Stimulated activated CD8-positive, alpha-beta memory T cell treated with anti-CD3 and anti-CD28 coated beads, Interleukin-12 subunit alpha, Interleukin-12 subunit beta, amount 100 ng/mL, for 24 hours (primary cell): ENCODE measurements around the gene EAF1.
"Not testable (repeated sequence)": the region's sequence is repeated elsewhere in the genome, so short reads cannot be mapped to it uniquely, and the experiment has no call there.

ENCODE experiments used
- DNase-seq: peaks from one replicate; pipeline ENCODE4 v3.0.0-alpha.2; 2020; ENCODE audit errors: extremely low read depth

The EAF1 gene

DNA sequence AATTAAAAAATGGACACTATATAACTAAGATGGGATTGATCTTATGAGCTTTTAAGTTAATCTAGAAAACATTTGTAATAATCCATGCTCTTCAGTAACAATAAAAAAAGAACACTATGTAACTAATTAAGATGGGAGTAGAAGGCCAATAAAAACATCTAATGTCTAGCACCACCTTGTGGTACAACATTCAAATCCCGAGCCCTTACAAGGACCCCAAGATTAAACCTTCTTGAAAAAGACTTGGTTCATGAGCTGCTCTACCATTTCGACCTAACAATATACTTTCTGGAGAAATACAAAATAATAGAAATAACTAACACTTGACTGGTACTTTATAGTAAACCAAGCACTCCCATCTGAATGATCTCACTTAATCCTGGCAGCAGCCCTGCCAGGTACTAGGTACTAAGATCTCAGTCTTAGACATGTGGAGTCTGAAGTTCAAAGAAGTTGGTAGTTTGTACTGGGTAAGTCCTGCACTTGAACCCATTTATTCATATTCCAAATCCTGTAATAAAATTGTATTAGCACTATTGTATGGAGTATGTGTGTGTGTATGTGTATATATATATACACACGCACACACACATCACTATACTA is 21.8 kb upstream of the EAF1 start:
- DNase-seq, result no peak

DNA sequence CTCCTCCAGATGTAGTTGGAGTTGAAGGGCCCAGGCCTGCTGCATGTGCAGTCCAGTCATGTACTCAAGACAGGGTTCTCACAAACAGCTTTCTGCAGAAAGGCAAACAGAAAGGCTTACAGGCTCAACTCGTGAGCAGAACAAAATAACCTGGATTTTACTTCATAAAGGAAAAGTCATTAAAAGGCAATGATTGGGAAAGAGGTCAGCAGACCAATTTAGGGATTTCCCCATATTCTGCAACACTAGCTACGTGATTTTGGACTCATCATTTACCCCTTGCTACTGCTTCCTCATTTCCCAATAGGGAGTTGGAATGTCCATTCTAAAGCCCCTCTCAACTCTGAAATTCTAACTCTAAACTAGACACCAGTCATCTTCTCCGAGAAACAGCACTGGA is 18.2 kb upstream of the EAF1 start:
- no peak for DNase-seq

DNA sequence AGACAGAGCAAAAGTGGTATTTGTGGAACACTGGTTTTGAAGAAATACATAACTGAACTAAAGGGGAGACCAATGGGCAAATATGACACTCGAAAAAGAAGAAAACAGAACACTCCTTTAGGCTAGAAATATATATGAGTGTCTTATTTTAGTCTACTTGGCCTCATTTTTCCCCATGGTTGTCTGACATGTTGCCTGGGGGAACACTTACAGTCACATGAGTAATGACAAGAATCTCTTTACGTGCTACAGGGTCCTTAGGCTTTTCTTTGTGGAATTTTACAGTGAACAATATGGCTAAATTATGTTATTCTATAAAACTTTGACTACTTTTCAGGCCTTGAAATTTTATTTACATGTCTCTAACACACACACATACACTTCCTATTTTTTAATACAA is 17.6 kb upstream of the EAF1 start:
- DNase-seq, result no peak

DNA sequence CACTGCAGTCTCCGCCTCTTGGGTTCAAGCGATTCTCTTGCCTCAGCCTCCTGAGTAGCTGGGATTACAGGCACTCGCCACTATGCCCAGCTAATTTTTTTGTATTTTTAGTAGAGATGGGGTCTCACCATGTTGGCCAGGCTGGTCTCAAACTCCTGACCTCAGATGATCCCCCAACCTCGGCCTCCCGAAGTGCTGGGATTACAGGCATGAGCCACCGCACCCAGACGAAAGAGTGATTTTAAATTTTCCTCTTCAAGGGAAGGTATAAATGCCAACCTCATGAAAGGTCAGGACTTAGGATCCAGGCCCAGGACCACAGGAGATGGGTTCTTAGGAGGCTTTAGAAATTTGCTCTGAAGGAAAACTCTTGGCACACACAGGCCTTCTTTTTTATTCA is 16.4 kb upstream of the EAF1 start:
- DNase-seq, result not testable (repeated sequence)

DNA sequence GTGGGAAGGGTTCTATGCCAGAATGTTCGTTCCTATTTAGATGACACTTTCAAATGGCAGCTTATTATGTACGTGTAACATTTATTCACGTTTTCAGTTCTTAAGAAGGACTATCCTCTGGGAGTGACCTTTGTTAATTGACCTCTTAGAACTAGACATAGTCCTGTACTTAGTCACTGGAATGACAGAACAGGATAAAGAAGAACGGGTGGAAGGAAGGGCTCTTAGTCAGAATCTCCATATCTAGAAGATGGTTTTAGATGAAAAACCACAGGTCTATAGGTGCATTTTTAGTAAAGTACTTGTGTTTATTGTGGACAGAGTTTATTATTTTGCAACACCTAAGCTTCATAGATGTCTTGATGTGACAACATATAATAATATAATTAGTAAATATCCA is 6.5 kb upstream of the EAF1 start:
- DNase-seq, result no peak

DNA sequence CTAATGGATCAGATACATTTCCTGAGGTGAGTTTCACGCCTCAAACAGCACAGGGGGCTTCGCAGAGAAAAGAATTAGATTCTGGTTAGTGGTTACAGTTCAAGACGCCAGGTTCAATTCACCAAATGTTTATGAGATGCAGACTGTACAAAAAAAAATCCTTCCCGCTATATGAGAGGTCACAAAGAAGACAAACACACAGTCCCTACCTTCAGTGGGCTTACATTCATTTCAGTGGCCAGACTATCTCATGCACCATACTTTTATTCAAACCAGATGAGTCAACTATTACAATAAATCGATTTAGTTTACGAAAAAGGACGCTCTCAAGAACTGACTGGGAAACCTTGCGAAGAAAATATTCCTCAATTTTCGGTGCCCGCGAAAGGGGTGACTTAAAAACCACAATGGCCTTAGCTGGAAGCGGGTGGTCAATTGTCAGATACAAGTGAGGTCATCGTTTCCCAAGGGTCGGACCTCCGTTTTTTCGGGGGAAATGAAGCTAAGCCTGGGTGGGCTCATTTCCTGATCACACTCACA is 749 bp upstream of the EAF1 start:
- no peak for DNase-seq

DNA sequence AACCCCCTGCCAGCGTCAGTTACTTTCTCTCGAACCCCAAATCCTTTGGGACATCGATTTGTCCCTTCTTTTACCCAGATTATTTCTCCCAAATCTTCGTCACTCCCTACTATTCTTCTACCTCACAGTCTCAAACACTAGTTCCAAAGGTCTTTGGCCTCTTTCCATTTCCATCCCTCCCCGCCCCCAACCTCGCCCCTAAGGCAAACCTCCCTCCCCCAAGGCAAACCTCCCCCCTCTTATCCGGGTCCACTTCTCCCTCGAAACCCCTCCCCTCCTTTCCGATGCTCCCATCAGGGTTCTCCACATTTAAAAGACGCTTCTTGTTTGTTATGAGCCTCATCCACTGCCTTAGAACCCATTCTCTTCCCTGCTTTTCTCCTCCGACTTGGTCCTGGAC is 583 bp downstream of the EAF1 start:
- no peak for DNase-seq

DNA sequence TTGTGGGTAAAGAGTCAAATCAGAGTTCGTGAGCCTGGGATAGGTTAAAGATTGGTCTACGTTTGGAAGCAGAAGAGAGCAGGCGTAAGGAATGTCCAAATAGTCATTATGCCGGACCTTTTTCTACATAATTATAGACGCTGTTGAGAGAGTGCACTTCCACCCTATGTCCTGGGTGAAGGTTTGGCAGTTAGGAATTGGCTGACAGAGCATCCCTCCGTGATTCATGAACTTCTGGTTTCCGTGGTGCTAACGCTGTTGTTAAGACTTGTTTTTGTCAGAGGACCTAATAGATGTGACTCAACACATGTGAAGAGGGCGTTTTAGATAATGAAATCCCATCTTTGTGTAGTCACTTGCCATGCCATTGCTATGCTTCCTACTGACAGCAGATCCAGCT is 1.1 kb downstream of the EAF1 start:
- no peak for DNase-seq

DNA sequence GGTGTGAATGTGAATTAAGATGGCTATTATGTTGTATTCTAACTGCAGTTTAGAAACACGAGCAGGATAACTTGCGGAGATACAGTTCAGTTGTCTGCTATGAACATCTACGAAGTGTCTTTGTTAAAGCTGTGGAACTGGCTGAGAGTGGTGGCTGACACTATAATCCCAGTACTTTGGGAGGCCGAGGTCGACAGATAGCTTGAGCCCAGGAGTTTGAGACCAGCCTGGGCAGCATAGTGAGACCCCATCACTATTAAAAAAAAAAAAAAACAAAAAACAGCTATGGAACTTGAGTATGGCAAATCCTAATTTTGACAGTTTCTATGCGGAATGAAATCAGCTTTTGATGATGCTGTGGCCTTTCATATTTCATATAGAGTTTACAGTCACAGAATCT is 1.7 kb downstream of the EAF1 start:
- no peak for DNase-seq

DNA sequence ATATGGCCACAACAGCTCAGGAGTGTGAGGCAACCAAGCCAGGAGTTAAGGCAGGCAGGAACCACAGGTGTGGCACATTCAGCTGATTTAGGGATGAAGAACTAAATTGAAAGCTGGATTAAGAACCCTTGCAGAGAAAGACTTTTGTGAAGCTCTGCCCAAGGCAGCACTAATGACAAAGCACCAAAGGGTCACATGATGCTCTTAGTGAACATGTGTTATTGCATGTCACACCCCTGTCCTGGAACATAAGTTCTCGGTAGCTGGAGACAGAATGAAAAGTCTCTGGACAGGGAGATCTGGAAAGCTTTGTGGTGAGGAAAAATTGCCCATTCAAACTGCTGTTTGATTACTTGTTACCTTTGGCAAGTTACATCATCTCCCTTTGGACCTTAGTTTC is 3.2 kb downstream of the EAF1 start:
- DNase-seq, result no peak

DNA sequence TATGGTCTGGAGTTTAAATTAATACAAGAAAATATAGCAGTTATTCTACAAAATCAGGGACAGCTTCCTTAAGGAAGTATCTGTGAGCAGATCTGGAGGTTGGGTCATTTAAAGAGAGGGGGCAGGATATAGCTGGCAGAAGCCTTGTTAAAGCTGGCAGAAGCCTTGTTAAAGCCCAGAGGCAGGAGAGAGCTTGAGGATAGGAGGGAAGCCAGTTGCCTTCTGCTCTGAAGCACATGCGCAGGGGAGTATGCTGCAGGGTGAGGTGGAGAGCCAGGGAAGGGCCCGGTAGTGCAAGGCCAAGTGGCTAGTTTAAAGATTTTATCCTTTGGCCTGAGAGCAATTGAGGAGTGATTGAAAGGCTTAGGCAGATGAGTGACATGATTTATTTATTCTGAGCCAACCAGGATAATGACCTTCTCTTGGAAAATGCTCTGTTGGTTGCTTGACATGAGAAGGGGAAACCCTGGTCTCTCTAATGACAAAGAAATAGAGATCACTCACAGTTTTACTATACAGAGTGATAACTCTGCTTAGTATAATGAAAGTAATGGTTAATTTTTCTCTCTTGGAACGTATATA is 3.9 kb downstream of the EAF1 start:
- no peak for DNase-seq

DNA sequence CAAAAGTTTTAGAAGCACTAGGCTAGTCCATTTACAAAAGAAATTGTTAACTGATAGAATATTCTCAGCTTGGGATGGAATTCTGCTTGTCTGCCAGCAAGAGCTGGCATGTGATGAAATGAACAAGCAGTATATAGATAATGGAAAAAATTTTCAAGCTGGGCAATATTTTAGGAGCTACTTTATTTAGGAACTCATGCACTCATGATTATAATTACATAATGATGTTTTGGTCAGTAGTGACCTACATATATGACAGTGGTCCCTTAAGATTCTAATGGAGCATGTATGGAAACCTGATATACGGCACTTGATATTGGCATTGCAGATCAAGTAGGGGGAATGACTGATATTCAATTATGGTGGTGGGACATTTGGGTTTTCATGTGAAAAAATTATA is 6.1 kb downstream of the EAF1 start:
- DNase-seq, result no peak

DNA sequence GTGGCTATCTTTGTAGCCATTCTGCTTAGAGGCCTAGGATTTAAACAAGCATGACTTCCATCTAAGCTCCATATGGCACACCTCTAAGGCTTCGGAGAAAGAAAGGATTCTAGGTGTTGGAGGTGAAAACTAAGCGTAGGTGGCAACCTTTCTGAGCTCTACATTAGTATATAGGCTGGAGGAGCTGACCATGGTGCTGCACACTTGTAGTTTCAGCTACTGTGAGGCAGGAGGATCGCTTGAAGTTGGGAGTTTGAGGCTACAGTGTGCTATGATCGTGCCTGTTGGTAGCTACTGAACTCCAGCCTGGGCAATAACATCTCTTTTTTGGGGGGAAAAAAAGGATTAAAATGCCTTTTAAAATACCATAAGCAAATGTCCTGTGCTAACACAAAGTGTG is 7.4 kb downstream of the EAF1 start:
- DNase-seq, result no peak

DNA sequence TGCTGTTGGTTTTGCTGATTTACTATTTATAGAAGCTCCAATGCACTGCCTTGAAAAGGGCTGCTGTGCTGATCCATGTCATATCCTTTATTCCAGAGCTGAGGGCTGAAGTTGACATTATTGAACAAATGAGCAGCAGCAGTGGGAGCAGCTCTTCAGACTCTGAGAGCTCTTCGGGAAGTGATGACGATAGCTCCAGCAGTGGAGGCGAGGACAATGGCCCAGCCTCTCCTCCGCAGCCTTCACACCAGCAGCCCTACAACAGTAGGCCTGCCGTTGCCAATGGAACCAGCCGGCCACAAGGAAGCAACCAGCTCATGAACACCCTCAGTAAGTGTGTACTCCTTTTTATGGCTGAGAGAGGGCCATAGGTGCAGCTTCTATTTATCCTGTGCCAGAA is 8.8 kb downstream of the EAF1 start:
- DNase-seq, result no peak

DNA sequence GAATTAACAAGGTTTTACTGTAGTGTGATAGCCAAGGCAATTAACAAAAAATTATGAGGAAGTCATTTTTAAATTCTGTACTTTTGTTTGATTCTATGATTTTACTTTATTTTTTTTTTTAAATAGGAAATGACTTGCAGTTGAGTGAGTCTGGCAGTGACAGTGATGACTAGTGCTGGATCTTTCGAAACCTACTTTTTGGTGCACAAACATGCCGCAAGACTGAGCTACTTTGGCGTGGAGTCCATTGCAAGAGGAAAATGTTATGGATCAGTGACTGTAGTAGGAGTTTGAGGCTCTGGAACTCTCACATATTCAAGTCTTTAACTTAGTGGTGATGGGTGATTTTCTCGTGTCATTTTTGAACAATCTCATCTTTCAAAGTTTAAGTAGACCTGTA is 11.6 kb downstream of the EAF1 start:
- DNase-seq, result no peak

DNA sequence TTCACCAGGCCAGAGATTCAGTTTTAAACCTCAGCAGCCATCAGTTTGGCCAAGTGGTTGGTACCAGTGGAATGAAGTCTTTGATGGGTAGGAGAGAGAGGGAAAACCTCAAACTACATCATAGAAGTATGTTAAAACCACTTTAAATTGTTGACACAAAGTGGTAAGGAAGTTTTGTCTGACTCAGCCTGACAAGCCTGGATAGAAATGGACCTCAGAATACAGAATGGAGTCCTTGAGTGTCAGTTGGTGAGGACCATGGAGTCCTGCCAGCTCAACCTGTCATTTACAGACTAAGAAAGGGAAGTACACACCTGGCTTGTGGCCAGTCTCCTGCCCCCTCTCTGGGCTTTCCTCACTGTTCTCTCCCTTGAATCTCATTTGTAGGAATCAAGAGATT is 12.1 kb downstream of the EAF1 start:
- no peak for DNase-seq

DNA sequence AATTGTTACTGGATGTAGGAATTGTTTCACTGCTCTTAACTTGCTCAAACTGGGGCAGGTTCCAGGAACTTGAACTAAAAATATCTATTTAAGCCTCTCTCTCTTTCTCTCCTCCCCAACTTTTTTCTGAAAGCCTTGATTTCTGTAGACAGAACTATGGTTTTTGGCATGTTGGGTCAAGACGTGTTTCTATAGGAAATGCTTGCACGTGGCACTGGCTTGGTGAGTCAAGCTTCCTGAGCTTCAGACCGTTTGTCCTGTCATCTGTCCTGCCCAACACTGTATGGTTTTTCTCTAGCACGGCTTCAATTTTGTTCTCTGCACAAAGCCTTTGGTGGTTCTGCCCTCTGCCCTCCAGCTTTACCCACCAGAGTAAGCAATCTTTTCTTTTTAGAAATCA is 13.5 kb downstream of the EAF1 start:
- DNase-seq, result no peak

DNA sequence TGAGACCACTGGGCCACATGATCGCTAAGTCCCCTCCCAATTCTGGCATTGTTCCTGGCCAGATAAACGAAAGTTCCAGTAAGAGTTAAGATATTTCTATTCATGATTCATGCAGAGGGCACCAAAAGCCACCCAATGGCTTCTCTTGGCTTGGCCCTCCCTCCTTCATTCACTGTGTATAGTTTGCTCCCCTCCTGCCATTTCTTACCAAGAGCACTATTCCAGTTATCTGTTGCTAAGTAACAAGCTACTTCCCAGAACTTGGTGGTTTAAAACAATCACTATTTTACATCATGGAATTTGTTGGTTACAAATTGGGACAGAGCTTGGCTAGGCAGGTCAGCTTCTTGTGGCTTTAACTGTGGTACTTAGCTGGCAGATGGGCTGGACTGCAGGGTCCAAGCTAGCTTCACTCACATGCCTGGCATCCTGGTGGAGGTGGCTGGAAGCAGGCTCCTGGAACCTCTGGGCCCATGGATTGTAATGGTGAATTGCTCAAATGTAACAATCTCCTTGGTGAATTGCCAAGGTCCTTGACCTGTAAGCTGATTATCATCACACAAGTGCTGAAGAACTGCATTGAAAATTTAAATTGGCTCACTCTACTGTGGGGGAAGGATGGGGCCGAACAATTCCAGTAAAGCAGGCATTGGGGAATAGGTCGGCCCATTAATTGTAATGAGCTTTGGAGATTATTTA is 16.6 kb downstream of the EAF1 start:
- no peak for DNase-seq

DNA sequence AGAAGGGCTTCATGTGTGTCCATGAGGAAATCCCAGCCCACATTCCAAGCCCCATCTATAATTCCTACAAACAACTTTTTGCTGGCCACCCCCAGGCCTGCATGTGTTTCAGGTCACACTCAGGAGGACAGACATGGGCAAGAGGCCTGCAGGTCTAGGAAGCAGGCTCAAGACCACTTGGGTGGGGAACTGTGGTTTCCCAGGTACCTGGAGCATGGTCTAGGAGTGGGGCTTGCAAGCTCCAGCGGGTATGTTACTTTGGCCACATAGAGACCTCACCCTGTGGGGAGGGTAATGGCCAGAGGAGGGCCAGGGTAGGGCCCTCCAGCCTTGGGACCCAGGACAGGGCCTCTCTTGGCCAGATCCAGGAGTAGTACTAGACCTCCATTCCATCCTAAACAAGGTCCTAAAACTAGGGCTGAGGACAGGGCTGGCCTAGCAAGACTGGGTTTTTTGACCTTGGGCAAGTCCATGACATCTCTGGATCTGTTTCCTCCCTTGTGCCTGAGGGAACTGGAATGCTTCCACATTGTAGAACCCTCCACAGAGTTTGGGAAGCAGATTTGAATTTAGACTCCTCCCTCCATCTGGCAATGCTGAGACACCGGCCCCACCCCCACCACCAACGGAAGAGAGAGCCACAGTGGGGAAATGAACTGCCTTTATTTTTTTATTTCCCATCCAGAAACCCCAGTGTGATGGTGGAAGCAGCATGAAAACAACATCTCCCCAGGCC is 22.3 kb downstream of the EAF1 start:
- DNase-seq, result no peak

DNA sequence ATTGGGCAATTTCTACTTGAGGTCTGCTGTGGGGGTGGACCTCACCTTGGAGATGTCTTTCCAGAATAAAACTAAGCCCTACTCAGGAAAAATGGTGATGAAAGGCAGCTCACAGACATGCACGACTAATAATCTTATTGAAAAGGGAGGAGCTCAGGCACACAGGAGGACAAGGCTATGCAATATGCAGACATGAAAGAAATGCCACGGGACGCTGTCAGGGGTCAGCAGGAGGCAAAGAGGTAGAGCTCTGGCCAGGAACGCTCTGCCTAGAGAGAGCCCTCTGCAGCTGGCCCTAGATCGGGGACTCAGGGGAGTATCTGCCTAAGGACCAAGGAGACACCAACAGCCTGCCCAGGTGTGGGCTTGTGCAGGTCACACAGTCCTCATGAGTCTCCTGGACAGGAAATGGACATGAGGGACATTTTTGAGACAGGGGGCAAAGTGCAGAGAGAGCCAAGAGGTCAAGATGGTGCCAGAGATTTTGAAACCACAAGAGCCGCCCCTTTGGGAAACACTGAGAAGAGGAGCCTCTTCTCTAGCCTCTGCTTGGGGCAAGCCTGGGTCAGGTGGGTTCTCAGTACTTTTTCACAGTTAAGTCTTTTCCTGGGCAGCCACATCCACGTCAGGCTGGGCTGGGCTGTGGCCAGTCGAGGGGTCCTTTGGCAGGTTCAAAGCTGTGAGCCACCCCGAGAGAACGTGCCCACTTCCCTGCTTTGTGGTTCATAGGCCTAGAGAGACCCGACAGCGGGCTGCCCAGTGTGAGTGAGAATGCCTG is 23.2 kb downstream of the EAF1 start:
- DNase-seq, result no peak

DNA sequence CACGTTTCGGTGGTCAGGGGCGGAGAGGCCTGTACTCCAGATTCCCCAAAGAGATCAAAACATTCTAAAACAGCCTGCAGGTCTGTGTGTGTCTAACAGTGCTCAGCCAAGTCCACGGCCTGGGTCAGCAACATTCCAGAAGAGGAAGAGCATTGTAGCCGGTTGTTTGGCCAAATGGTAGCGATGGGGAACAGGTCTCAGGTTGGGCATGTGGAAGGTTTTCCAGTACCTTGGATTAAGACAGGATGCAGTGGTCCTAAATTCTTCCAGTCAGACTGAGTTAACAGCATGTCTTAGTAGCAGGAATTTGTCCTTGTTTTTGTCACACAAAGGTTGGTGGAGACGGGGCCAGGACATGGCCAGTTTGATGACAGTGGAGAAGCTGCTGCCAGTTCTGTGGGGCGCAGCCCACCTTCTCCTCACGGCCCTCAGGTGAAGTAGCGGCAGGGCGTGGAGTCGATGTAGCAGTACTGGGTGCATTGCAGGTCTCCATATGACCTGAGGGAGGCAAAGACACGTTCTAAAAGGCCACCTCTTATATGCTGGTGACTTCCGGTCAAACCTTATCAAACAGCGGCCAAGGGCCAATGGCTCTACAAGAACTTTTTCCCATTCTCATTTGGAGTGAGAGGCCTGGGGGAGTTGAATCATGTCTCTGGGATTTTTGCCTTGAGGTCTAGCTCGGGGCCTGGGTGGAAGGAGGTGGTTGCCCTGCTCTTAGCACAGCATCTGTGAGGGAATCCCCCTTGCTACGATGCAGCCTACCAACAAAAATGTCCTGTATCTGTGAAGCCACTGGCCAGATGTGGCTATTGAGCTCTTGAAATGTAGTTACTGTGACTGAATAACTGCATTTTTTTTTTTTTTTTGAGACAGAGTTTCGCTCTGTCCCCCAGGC is 24.1 kb downstream of the EAF1 start:
- DNase-seq, result no peak
